Globus pallidus (tissue), 1 donor: Measurements from ENCODE around the gene CLDN2.
"Not testable (repeated sequence)": the region's sequence is repeated elsewhere in the genome, so short reads cannot be mapped to it uniquely, and the experiment has no call there.

Experiments used
- DNase-seq: peaks from one replicate; pipeline ENCODE4 v3.0.0-alpha.2; 2015; ENCODE audit warnings: low spot score

CLDN2 gene

DNA sequence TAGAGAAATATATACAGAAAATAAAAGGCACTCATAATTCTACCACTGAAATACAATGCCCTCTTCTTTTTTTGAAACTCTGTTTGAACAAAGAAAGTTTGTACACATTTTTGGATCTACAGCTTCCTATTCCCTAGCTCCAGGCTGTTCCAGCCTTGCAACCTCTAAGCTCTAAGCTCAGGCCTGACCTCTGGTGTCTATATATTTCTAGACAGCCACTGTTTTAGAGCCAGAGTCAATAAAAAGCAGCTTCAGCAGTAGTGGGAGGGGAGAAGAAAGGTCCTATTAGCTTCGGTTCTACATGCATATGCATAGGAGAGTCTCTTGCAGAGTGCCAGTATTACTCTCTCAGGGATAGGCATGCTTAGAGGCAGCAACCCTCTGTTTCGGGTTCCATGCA, 39.7 kb downstream of the CLDN2 start:
- peak; percentile 26 for DNase-seq

DNA sequence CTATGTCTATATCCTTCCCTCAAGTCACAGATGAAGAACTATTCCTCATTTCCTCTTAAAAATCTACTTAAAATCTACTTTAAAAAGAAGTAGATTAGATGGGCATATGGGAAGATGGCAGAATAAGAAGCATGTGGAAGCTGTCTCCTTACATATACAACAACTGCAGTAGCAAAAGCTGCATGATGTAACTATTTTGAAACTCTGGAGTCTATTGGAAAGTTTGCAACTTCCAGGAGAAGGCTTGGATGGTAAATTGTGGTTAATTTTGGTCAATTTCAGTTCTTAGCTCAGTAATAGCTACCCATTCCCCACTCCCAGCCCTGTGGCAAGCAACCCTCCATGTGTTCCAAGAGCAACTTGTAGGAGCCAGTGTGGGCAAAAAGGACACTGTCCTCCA, 42.9 kb downstream of the CLDN2 start:
- DNase-seq = no peak

DNA sequence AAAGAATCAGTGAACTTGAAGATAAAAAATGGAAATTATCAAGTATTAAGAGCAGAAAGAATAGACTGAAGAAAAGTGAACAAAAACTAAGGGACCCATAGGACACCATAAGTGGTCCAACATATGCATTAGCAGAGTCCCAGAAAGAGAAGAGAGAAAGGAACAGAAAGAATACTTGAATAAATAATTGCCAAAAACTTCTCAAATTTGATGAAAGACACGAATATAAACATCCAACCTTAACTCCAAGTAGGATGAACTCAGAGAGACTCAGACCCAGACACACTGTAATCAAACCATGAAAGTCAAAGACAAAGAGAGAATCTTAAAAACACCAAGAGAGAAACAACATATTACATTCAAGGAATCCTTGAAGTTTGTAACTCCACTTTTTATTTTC, 44.1 kb downstream of the CLDN2 start:
- no peak for DNase-seq

DNA sequence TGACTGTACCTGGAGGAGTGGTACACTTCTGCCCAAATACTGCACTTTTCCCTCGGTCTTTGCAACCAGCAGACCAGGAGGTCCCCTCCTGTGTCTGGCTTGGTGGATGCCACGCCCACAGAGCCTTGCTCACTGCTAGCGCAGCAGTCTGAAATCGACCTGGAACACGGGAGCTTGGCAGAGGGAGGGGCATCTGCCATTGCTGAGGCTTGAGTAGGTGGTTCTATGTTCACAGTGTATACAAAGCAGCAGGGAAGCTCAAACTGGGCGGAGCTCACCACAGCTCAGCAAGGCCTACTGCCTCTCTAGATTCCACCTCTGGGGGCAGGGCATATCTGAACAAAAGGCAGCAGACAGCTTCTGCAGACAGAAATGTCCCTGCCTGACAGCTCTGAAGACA, 46.3 kb downstream of the CLDN2 start:
- not testable (repeated sequence) for DNase-seq

DNA sequence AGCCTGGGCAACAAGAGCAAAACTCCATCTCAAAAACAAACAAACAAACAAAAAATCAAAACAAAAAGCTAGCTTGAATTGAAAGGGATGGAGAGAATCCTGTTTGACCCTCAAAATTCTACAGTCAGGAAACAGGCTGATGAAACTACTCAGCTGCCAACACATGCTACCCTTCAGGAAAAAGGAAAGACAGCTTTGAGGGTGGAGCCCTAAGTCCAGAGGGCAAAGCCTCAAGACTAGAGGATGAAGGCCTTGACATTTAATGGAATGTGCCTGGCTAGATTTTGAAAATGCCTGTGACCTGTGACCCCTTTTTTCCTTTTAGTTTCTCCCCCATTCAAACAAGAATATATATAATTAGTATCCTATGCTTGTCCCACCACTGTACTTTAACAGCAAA, 52.7 kb downstream of the CLDN2 start:
- no peak for DNase-seq

DNA sequence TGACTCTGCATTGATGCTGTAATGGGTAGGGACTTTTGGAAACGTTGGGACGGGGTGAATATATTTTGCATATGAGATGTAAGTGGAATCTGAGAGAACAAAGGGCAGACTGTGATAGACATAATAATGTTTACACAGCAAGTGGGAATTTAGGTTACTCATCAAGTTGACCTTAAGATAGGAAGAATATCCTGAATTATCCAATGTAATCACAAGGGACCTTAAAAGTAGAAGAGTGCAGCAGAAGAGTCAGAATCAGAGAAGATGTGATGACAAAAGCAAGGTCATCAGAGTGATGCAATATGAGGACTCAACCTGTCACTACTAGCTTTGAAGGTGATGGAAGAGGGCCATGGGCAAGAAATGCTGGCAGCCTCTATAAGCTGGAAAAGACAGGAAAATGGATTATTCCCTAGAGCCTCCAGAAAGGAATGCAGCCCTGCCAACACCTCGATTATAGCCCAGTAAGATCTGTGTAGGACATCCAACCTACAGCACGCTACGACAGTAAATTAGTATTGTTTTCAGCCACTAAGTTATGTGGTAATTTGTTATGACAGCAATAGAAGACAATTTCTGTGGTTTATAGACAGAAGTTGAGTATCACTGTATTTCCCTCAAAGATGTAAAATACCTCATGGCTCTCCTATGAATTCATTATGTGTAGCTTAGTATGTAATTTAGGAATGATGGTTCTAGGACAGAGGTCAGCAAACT, 53.4 kb downstream of the CLDN2 start:
- no peak for DNase-seq

DNA sequence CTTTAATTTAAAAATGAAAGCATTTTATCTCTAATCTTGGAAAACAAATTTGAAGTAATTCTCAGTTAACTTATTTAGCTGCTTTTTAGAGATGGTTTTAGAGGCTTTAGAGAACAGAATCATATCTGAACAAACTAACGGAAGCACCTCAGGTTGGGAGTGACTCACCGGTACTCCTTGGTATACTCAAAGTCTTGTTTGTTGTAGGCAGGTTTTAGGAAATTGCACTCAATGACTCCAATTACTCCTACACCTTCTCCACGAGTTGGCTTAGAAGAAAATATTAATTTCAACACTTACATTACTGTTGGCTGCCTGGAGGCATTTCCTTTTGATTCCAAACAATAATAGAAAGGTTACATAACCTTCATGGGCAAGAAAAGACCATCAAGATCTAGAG, 56.2 kb downstream of the CLDN2 start:
- DNase-seq = no peak
